Caco-2 (cell line): ENCODE data around the gene EPO. TPM values are rescaled to one million over a fixed set of nuclear protein-coding genes. Genes with fewer than 3 reads are reported as not detected.

Experiments used
- BruUV-seq: library from RNA; stranded (reverse); fragments of 400-500 nt; replicated peaks from 2 replicates; lab custom pipeline; 2021; lab: Mats Ljungman, UMichigan
- CTCF ChIA-PET: fragments of 300-600 bp; sonication (Branson Sonifier 250); formaldehyde crosslinking; loops from one replicate; lab custom pipeline; 2022; ENCODE audit warnings: antibody characterized with exemption; lab: Charles Lee
- POLR2A ChIA-PET: fragments of 300-600 bp; sonication (Branson Sonifier 250); formaldehyde crosslinking; loops from one replicate; lab custom pipeline; 2022; ENCODE audit warnings: antibody characterized with exemption; lab: Charles Lee
- DNase-seq, 2 experiments: peaks; one replicate each; pipeline versions ENCODE4 v3.0.0 to v3.0.0-alpha.2; 2020 to 2022
- H3K27me3 ChIP-seq: replicated peaks from 2 replicates; pipeline ENCODE4 v1.6.0; 2011; ENCODE audit warnings: low read length; ENCODE audit not compliant: control insufficient read depth, insufficient read depth
- H3K36me3 ChIP-seq: 2 replicates; pipeline ENCODE4 v1.5.1; 2011; ENCODE audit warnings: low read length; ENCODE audit not compliant: control insufficient read depth, insufficient read depth
- H3K4me1 ChIP-seq: fragments of 250-450 bp; sonication (Bioruptor Pico); 2 replicates; pipeline ENCODE4 v1.5.1; 2020; ENCODE audit warnings: mild to moderate bottlenecking
- H3K4me3 ChIP-seq: 2 replicates; pipeline ENCODE4 v1.5.1; 2011; ENCODE audit warnings: low read depth, mild to moderate bottlenecking, control low read depth, low read length
- H3K9me3 ChIP-seq: fragments of 250-450 bp; sonication (Bioruptor Pico); 2 replicates; pipeline ENCODE4 v1.5.1; 2020; ENCODE audit warnings: mild to moderate bottlenecking, moderate library complexity
- H3K27ac Mint-ChIP-seq: one replicate; pipeline ENCODE4 v1.8.0; 2022; ENCODE audit warnings: mixed read lengths; ENCODE audit not compliant: unreplicated experiment
- H3K27me3 Mint-ChIP-seq: one replicate; pipeline ENCODE4 v1.8.0; 2022; ENCODE audit warnings: mixed read lengths; ENCODE audit not compliant: insufficient read depth, unreplicated experiment
- H3K36me3 Mint-ChIP-seq: one replicate; pipeline ENCODE4 v1.8.0; 2022; ENCODE audit warnings: mild to moderate bottlenecking, mixed read lengths; ENCODE audit not compliant: insufficient read depth, unreplicated experiment
- H3K4me1 Mint-ChIP-seq: one replicate; pipeline ENCODE4 v1.8.0; 2022; ENCODE audit warnings: low read depth, mixed read lengths; ENCODE audit not compliant: unreplicated experiment
- H3K4me3 Mint-ChIP-seq: one replicate; pipeline ENCODE4 v1.8.0; 2022; ENCODE audit warnings: mild to moderate bottlenecking, moderate library complexity, mixed read lengths; ENCODE audit not compliant: unreplicated experiment
- H3K9me3 Mint-ChIP-seq: one replicate; pipeline ENCODE4 v1.8.0; 2022; ENCODE audit warnings: mixed read lengths; ENCODE audit not compliant: unreplicated experiment
- CTCF ChIP-seq, 2 experiments: fragments of 200-600 bp in 1 of 2; IDR thresholded peaks; 1 replicate in 1 of 2; 2 replicates in 1 of 2; pipeline versions ENCODE4 v1.5.1 to v1.8.0; 2011 to 2022; ENCODE audit warnings: antibody characterized with exemption in 1 of 2, control low read depth in 1 of 2, inconsistent platforms in 1 of 2, low read depth in 1 of 2, low read length in 1 of 2, mild to moderate bottlenecking in 1 of 2, moderate library complexity in 1 of 2; ENCODE audit not compliant: insufficient read depth in 1 of 2, severe bottlenecking in 1 of 2, unreplicated experiment in 1 of 2
- intact Hi-C: fragments of 100-400 bp; cut with micrococcal nuclease; formaldehyde crosslinking; loops from one replicate; pipeline ENCODE4 v1.10.0; 2022; ENCODE audit not compliant: unreplicated experiment
- total RNA-seq: library from RNA; stranded (reverse); gene quantifications from 2 replicates; pipeline ENCODE4 v1.2.3, GENCODE V29; 2022

The EPO gene
- total RNA-seq, 1 experiment from 2014 or later: 1.1 TPM

GRCh38 chr7:100685631-100686145 lies 34.6 kb upstream of the EPO start:
- intact Hi-C loops: no loop called here
- DNase-seq: no peak
- CTCF ChIA-PET: no interaction called here

GRCh38 chr7:100686201-100686821 lies 34.0 kb upstream of the EPO start:
- H3K27me3 Mint-ChIP-seq: no peaks in the 10 kb centered on the region
- no peak overlapping the region for H3K27ac Mint-ChIP-seq
- H3K36me3 Mint-ChIP-seq: peaks cover 67% of the 10 kb centered on the region
- no peaks in the 10 kb centered on the region for H3K9me3 Mint-ChIP-seq
- intact Hi-C loops: no loop called here
- BruUV-seq: no TSS peak
- no peak for TF ChIP-seq CTCF (IDR thresholded peaks at IDR 0.05; ENCODE audit: insufficient read depth in 1 of 2, low read depth in 1 of 2, low read length in 1 of 2, severe bottlenecking in 1 of 2, unreplicated experiment in 1 of 2)
- ChIA-PET CTCF (no interaction called here), POLR2A (no interaction called here)
- Histone ChIP-seq H3K27me3 (no peaks in the 10 kb centered on the region), H3K4me3 (no peak overlapping the region), H3K9me3 (no peaks in the 10 kb centered on the region), H3K4me1 (no peaks in the 10 kb centered on the region), H3K36me3 (peaks cover 5% of the 10 kb centered on the region)
- H3K4me1 Mint-ChIP-seq: no peaks in the 10 kb centered on the region
- no peak for DNase-seq
- H3K4me3 Mint-ChIP-seq: no peak overlapping the region

More at GRCh38 chr7:100685631-100686145, 34.6 kb upstream of the EPO start:
- Histone ChIP-seq H3K27me3 (no peaks in the 10 kb centered on the region), H3K4me3 (no peak overlapping the region), H3K9me3 (no peaks in the 10 kb centered on the region), H3K36me3 (peaks cover 5% of the 10 kb centered on the region), H3K4me1 (no peaks in the 10 kb centered on the region)
- no peak for TF ChIP-seq CTCF (IDR thresholded peaks at IDR 0.05; ENCODE audit: insufficient read depth in 1 of 2, low read depth in 1 of 2, low read length in 1 of 2, severe bottlenecking in 1 of 2, unreplicated experiment in 1 of 2)
- Mint-ChIP-seq H3K27ac (no peak overlapping the region), H3K4me3 (no peak overlapping the region), H3K36me3 (peaks cover 70% of the 10 kb centered on the region), H3K27me3 (no peaks in the 10 kb centered on the region), H3K4me1 (no peaks in the 10 kb centered on the region), H3K9me3 (no peaks in the 10 kb centered on the region)
- POLR2A ChIA-PET: interaction anchor here (0.6 kb wide), 1 partner anchor 53 kb away, joined by 3 read pairs; no protein-coding TSS in a partner anchor
- no TSS peak for BruUV-seq

DNA sequence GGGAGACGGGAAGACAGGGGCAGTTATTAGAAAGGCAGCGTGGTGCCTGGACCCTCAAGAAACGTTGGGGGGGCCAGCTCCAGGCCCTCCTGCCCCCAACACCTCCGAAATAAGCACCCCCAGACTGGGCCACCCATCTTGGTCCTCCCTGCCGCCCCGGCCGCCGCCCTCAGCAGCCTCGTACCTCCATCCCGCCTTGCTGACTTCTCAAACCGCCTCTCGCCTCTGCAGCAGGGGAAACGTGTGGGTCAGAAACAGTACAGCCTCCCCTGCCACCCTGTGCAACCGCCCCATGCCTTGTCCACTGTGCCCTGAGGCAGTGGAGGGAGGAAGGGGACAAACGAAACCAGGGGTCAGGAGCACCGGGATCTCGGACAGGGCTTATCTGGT lies 33.5 kb upstream of the EPO start:
- Mint-ChIP-seq H3K27me3 (no peaks in the 10 kb centered on the region), H3K27ac (no peak overlapping the region), H3K36me3 (peaks cover 67% of the 10 kb centered on the region), H3K4me1 (peaks cover 3% of the 10 kb centered on the region), H3K9me3 (no peaks in the 10 kb centered on the region), H3K4me3 (no peak overlapping the region)
- Histone ChIP-seq H3K36me3 (peaks cover 5% of the 10 kb centered on the region), H3K4me1 (peaks cover 1% of the 10 kb centered on the region), H3K4me3 (no peak overlapping the region), H3K9me3 (no peaks in the 10 kb centered on the region), H3K27me3 (no peaks in the 10 kb centered on the region)
- POLR2A ChIA-PET: no interaction called here
- intact Hi-C loops: no loop called here
- TF ChIP-seq CTCF (IDR thresholded peaks at IDR 0.05; ENCODE audit: insufficient read depth in 1 of 2, low read depth in 1 of 2, low read length in 1 of 2, severe bottlenecking in 1 of 2, unreplicated experiment in 1 of 2): no peak
- CTCF ChIA-PET: no interaction called here
- DNase-seq: no peak
- no TSS peak for BruUV-seq
